Epithelial cell of prostate (primary cell): ENCODE data around the gene CCIN.
"Not testable (repeated sequence)": the region's sequence is repeated elsewhere in the genome, so short reads cannot be mapped to it uniquely, and the experiment has no call there.

Source experiments
- DNase-seq: peaks from one replicate; pipeline ENCODE4 v3.0.0-alpha.2; 2011; ENCODE audit warnings: low read depth, low spot score
- H3K27ac ChIP-seq: fragments of 450-650 bp; 2 replicates; pipeline ENCODE4 v1.5.1; 2017; ENCODE audit warnings: mild to moderate bottlenecking

Gene CCIN

GRCh38 chr9:36156116-36156515, 13.1 kb upstream of the CCIN start:
- no peak overlapping the region for H3K27ac ChIP-seq
- DNase-seq, result no peak

DNA sequence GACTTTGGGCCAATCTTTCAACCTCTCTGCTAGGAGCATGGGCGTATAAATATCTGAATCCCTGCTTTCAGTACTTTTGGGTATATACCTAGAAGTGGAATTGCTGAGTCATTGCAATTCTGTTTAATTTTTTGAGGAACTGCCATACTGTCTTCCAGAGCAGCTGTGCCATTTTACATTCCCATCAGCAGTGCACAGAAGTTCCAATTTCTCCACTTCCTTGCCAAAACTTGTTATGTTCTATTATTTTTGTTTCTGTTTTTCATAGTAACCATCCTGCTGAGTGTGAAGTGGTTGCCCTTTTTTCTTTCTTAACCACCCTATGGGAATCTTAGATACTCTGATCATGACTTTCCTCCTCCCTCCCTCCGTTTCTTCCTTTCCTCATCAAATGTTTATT, 11.1 kb upstream of the CCIN start:
- H3K27ac ChIP-seq, result no peak overlapping the region
- DNase-seq, result no peak

DNA sequence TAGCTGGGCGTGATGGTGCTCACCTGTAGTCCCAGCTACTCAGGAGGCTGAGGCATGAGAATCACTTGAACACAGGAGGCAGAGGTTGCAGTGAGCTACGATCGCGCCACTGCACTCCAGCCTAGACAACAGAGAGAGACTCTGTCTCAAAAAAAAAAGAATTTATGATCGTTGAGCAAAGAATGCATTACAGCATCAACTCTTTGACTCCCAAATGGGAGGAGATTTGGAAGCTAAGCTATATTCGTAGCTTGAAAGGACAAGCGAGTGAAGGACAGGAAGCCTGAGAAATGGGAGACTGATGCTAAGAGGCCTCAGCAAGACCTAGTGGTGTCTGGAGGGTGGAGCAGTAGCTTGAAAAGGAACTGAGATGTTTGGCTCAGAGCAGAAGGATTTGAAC, 10.3 kb upstream of the CCIN start:
- DNase-seq, result no peak
- H3K27ac ChIP-seq, result no peak overlapping the region

DNA sequence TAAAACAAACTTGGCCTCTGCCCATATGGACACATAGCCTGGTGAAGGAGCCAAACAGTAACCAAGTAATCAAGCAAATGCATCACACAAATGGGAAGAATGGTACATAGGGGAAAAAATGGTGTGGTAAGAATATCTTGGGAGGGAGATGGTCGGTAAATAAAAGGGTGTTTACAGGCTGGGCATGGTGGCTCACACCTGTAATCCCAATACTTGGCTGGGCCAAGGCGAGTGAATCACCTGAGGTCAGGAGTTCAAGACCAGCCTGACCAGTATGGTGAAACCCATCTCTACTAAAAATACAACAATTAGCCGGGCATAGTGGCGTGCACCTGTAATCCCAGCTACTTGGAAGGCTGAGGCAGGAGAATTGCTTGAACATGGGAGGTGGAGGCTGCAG, 9.7 kb upstream of the CCIN start:
- H3K27ac ChIP-seq, DNase-seq: not testable (repeated sequence)

GRCh38 chr9:36160126-36160525, 9.1 kb upstream of the CCIN start:
- DNase-seq, H3K27ac ChIP-seq: not testable (repeated sequence)

- no peak for DNase-seq
- H3K27ac ChIP-seq, result no peak overlapping the region
These were observed 8.0 kb upstream of the CCIN start for GRCh38 chr9:36161187-36161586.

DNA sequence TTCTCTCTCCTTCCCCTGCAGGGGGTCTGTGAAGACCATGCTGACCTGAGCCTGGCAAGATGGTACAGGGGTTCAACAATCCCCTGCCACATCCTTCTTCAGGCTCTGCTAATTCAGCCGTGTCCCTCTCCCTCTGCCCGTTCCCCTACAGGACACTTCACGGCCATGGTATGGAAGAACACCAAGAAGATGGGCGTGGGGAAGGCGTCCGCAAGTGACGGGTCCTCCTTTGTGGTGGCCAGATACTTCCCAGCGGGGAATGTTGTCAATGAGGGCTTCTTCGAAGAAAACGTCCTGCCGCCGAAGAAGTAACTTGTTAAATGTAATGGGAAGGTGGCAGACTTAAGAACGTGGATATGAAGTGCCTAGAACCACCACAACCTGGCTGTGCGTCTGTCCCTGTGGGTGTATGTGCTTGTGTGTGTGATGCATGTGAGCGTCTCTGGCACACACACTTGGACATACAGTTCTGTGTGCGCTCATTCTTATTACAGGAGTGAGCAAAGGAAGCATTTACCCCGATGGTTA, 6.9 kb upstream of the CCIN start:
- no peak overlapping the region for H3K27ac ChIP-seq
- DNase-seq, result no peak

GRCh38 chr9:36163049-36163785, 6.0 kb upstream of the CCIN start:
- no peak for DNase-seq
- H3K27ac ChIP-seq, result no peak overlapping the region

- DNase-seq, result no peak
- no peak overlapping the region for H3K27ac ChIP-seq
These were observed 5.4 kb upstream of the CCIN start for GRCh38 chr9:36163786-36164170.

DNA sequence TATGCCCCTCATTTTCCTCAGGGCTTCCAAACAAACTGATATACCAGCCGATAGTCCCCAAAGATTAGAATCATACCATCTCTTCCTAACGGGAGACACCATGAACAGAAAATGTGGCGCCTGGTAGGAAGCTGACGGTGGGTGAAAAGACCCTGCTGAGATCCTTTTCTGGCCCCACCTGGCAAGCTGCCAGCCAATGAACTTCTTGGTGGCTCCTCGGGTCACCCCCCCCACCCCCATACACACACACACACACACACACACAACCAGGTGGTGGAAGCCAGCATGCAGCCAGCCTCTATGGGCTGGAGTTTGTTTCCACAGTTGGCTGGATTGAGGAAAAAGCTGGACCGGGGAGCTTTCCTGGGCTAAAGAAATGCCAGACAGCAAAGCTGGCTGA, 4.8 kb upstream of the CCIN start:
- DNase-seq, result no peak
- H3K27ac ChIP-seq, result no peak overlapping the region

- no peak for DNase-seq
- H3K27ac ChIP-seq, result no peak overlapping the region
These were observed 4.2 kb upstream of the CCIN start for GRCh38 chr9:36164989-36165388.

GRCh38 chr9:36165826-36166167, 3.4 kb upstream of the CCIN start:
- no peak overlapping the region for H3K27ac ChIP-seq
- DNase-seq, result no peak

GRCh38 chr9:36166168-36166927, 2.8 kb upstream of the CCIN start:
- peak; percentile 18 for DNase-seq
- no peak overlapping the region for H3K27ac ChIP-seq

DNA sequence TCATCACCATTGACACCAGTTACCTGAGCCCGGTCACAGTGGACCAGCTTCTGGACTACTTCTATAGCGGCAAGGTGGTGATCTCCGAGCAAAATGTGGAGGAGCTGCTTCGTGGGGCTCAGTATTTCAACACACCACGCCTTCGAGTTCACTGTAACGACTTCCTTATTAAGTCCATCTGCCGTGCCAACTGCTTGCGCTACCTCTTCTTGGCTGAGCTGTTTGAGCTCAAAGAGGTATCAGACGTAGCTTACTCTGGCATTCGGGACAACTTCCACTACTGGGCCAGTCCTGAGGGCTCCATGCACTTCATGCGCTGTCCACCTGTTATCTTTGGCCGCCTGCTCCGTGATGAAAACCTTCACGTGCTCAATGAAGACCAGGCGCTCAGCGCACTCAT, 520 bp downstream of the CCIN start:
- H3K27ac ChIP-seq, result no peak overlapping the region
- DNase-seq, result no peak

GRCh38 chr9:36170531-36170930, 1.3 kb downstream of the CCIN start:
- H3K27ac ChIP-seq, result no peak overlapping the region
- DNase-seq, result no peak

- H3K27ac ChIP-seq, result no peak overlapping the region
- no peak for DNase-seq
These were observed 4.7 kb downstream of the CCIN start for GRCh38 chr9:36173861-36174260.

DNA sequence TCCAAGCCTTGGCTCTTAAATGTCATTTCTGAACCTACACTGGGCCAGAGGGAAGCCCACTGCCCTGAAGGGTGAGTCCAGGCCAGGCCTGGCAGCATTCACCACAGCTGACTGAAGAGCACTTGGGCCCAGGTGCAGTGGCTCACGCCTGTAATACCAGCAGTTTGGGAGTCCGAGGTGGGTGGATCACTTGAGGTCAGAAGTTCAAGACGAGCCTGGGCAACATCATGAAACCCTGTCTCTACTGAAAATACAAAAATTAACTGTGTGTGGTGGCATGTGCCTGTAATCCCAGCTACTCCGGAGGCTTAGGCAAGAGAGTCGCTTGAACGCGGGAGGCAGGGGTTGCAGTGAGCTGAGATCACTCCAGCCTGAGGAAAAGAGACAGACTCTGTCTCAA, 5.1 kb downstream of the CCIN start:
- no peak for DNase-seq
- no peak overlapping the region for H3K27ac ChIP-seq

DNA sequence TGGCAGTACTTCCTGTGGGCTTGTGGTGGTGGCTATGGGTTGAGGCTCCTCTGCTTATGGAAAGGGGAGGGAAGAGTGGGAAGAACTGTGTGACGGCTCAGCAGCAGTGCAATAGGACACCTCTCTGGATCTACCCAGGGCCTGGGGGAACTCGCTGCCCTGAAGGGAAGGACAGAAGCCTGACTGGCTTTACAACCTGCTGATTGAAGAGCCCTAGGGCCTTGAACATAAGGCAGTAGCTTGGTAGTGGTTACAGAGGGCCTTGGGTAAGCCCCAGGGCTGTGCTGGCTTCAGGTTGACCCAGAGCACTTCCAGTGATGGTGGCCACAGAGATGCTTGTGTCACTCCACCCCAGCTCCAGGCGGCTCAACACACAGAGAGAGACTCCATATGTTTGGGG, 5.5 kb downstream of the CCIN start:
- DNase-seq, result no peak

GRCh38 chr9:36175209-36175608, 6.0 kb downstream of the CCIN start:
- not testable (repeated sequence) for DNase-seq, H3K27ac ChIP-seq

More for the DNA sequence above, 5.5 kb downstream of the CCIN start:
- H3K27ac ChIP-seq, result no peak overlapping the region

DNA sequence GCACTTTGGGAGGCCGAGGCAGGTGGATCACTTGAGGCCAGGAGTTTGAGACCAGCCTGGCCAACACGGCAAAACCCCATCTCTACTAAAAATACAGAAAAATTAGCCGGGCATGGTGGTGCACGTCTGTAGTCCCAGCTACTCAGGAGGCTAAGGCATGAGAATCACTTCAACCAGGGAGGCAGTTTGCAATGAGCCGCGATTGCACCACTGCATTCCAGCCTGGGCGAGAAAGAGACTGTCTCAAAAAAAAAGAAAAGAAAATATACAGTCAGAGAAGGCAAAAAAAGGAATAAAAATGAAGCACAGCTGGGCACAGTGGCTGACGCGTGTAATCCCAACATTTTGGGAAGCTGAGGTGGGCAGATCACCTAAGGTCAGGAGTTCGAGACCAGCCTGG, 7.3 kb downstream of the CCIN start:
- not testable (repeated sequence) for H3K27ac ChIP-seq, DNase-seq

GRCh38 chr9:36177571-36177970, 8.4 kb downstream of the CCIN start:
- DNase-seq, result no peak
- H3K27ac ChIP-seq, result no peak overlapping the region

GRCh38 chr9:36180243-36180642, 11.1 kb downstream of the CCIN start:
- not testable (repeated sequence) for H3K27ac ChIP-seq, DNase-seq
